SU-DHL-6 (cell line): ENCODE measurements around the gene PTPRG.

Source experiments
- H2AFZ ChIP-seq: fragments of 200-600 bp; sonication (generic); 2 replicates; pipeline ENCODE4 v1.6.1; 2014; ENCODE audit warnings: low read depth, mild to moderate bottlenecking, moderate library complexity, mixed read lengths, antibody characterized with exemption, low read length; ENCODE audit not compliant: severe bottlenecking
- H3F3A ChIP-seq: fragments of 200-600 bp; shearing (Covaris generic); 2 replicates; pipeline ENCODE4 v1.6.0; 2016; ENCODE audit warnings: antibody characterized with exemption, mild to moderate bottlenecking; ENCODE audit not compliant: insufficient read depth
- H3K27ac ChIP-seq: fragments of 200-600 bp; sonication (generic); 2 replicates; pipeline ENCODE4 v1.5.1; 2016; ENCODE audit warnings: low read depth, mild to moderate bottlenecking, low read length, moderate library complexity, mixed read lengths
- H3K27me3 ChIP-seq: fragments of 200-600 bp; sonication (generic), shearing (Covaris generic); 2 replicates; pipeline ENCODE4 v1.6.0; 2014; ENCODE audit warnings: mild to moderate bottlenecking, low read length
- H3K36me3 ChIP-seq: fragments of 200-600 bp; sonication (generic); 2 replicates; pipeline ENCODE4 v1.6.1; 2014; ENCODE audit warnings: mild to moderate bottlenecking, low read length, mixed read lengths
- H3K4me2 ChIP-seq: fragments of 300-600, 200-600 bp; shearing (Covaris generic), sonication (generic); 2 replicates; pipeline ENCODE4 v1.6.0; 2014; ENCODE audit warnings: low read length, low read depth, mild to moderate bottlenecking; ENCODE audit not compliant: poor library complexity, severe bottlenecking
- H3K4me3 ChIP-seq: fragments of 200-600 bp; sonication (generic); 2 replicates; pipeline ENCODE4 v1.5.1; 2014; ENCODE audit warnings: antibody characterized with exemption, low read length, mild to moderate bottlenecking, mixed read lengths; ENCODE audit not compliant: insufficient read depth, poor library complexity, severe bottlenecking
- H3K79me2 ChIP-seq: fragments of 200-600 bp; sonication (generic); 2 replicates; pipeline ENCODE4 v1.6.1; 2014; ENCODE audit warnings: mild to moderate bottlenecking, low read length, moderate library complexity; ENCODE audit not compliant: insufficient read depth
- H3K9ac ChIP-seq: fragments of 200-600 bp; sonication (generic); 2 replicates; pipeline ENCODE4 v1.7.0; 2014; ENCODE audit warnings: mild to moderate bottlenecking, low read length
- H3K9me2 ChIP-seq: fragments of 200-600 bp; sonication (generic); replicated peaks from 2 replicates; pipeline ENCODE4 v1.6.1; 2014; ENCODE audit warnings: low read length; ENCODE audit not compliant: insufficient read depth
- H3K9me3 ChIP-seq: fragments of 200-600 bp; sonication (generic); 2 replicates; pipeline ENCODE4 v1.6.1; 2014; ENCODE audit warnings: low read length, mixed read lengths; ENCODE audit not compliant: insufficient read depth
- H4K20me1 ChIP-seq: fragments of 200-600 bp; sonication (generic); 2 replicates; pipeline ENCODE4 v1.6.1; 2014; ENCODE audit warnings: low read depth, mild to moderate bottlenecking, antibody characterized with exemption, low read length, moderate library complexity, mixed read lengths
- EZH2phosphoT487 ChIP-seq: fragments of 200-600 bp; sonication (generic), shearing (Covaris generic); conservative IDR thresholded peaks from 2 replicates; pipeline ENCODE4 v1.6.1; 2018; ENCODE audit warnings: mild to moderate bottlenecking, antibody characterized with exemption, low read length, moderate library complexity, mixed read lengths
- TF ChIP-seq, protein P1 (sequence below): fragments of 200-600 bp; sonication (generic); IDR thresholded peaks from one replicate; pipeline ENCODE4 v1.5.1; 2017; ENCODE audit warnings: antibody characterized with exemption, mild to moderate bottlenecking, low read length, moderate library complexity; ENCODE audit not compliant: insufficient read depth, poor library complexity, severe bottlenecking

PTPRG gene

DNA sequence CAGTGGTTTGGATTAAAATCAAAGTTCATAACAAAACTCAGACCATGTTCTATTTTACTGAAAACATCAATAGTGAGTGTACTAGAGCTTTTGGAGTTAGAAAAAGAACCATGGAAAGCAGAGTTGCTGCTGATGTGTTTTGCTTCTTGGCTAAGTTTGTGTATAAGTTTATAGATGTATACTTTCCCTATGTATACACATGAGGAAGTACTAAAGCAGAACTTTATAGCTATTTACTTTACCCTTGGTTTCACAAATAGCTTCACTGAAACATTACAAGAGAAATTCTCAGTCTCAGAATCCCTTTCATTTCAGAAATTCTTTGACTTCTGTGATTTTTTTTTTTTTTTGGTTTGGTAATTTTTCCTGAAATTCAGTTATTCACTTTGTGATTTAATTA lies 229.0 kb downstream of the PTPRG start:
- no peaks in the 10 kb centered on the region for H3F3A ChIP-seq
- TF ChIP-seq EZH2phosphoT487: no peak
- TF ChIP-seq, protein P1, sequence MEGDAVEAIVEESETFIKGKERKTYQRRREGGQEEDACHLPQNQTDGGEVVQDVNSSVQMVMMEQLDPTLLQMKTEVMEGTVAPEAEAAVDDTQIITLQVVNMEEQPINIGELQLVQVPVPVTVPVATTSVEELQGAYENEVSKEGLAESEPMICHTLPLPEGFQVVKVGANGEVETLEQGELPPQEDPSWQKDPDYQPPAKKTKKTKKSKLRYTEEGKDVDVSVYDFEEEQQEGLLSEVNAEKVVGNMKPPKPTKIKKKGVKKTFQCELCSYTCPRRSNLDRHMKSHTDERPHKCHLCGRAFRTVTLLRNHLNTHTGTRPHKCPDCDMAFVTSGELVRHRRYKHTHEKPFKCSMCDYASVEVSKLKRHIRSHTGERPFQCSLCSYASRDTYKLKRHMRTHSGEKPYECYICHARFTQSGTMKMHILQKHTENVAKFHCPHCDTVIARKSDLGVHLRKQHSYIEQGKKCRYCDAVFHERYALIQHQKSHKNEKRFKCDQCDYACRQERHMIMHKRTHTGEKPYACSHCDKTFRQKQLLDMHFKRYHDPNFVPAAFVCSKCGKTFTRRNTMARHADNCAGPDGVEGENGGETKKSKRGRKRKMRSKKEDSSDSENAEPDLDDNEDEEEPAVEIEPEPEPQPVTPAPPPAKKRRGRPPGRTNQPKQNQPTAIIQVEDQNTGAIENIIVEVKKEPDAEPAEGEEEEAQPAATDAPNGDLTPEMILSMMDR: no peak
- H3K4me2 ChIP-seq: no peak overlapping the region
- H4K20me1 ChIP-seq: no peaks in the 10 kb centered on the region
- no peak overlapping the region for H2AFZ ChIP-seq
- H3K27ac ChIP-seq: no peak overlapping the region
- H3K9me3 ChIP-seq: no peaks in the 10 kb centered on the region
- no peaks in the 10 kb centered on the region for H3K27me3 ChIP-seq
- H3K4me3 ChIP-seq: no peak overlapping the region
- no peaks in the 10 kb centered on the region for H3K36me3 ChIP-seq
- H3K79me2 ChIP-seq: no peaks in the 10 kb centered on the region
- no peak overlapping the region for H3K9ac ChIP-seq
- no peaks in the 10 kb centered on the region for H3K9me2 ChIP-seq

DNA sequence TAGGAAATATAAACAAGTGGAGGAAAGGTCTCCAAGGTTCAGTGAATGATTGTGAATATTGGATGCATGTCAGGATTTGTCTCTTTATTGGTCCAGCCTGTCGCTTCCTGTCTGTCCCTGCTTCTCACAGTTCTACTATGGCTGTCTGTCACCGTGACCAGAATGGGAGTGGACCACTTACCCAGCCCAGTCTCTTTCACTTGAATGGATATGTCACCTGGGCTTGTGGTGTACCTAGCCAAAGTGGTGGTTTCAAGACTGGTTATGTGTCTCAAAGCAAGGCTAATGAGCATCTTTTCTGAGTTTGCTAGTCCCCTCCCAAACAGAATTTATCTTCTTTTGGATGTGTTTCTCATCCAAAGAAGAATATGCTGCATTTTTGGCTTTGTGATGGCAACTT lies 231.7 kb downstream of the PTPRG start:
- no peak overlapping the region for H3K4me2 ChIP-seq
- H3F3A ChIP-seq: no peaks in the 10 kb centered on the region
- H3K79me2 ChIP-seq: no peaks in the 10 kb centered on the region
- H3K9me2 ChIP-seq: no peaks in the 10 kb centered on the region
- H3K36me3 ChIP-seq: no peaks in the 10 kb centered on the region
- no peak overlapping the region for H3K9ac ChIP-seq
- H2AFZ ChIP-seq: no peak overlapping the region
- no peaks in the 10 kb centered on the region for H4K20me1 ChIP-seq
- H3K9me3 ChIP-seq: no peaks in the 10 kb centered on the region
- no peak for TF ChIP-seq EZH2phosphoT487
- TF ChIP-seq, protein P1: no peak
- H3K27me3 ChIP-seq: no peaks in the 10 kb centered on the region
- H3K27ac ChIP-seq: no peak overlapping the region
- no peak overlapping the region for H3K4me3 ChIP-seq

DNA sequence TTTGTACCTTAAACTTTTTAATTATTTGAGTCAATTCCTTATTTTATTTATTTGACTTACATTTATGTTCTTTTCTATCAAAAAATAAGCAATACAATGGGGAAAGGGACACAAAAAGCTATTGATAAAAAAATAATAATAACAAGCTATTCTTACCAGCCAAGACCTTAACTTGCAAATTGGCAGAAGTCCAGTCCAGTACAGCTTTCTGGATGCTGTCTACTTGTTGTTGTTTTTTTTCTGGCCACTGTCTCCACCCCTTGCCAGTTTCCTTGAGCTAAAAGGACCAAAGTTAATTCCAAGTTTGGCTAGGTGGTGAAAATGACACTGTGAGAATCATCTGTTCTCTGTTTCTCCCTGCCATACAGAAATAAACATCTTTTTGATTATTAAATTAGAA lies 232.2 kb downstream of the PTPRG start:
- H3K9me2 ChIP-seq: no peaks in the 10 kb centered on the region
- H3K9me3 ChIP-seq: no peaks in the 10 kb centered on the region
- H3K27me3 ChIP-seq: no peaks in the 10 kb centered on the region
- H3F3A ChIP-seq: no peaks in the 10 kb centered on the region
- no peak overlapping the region for H3K9ac ChIP-seq
- no peak overlapping the region for H3K4me3 ChIP-seq
- H4K20me1 ChIP-seq: no peaks in the 10 kb centered on the region
- H3K27ac ChIP-seq: no peak overlapping the region
- no peaks in the 10 kb centered on the region for H3K36me3 ChIP-seq
- no peak overlapping the region for H2AFZ ChIP-seq
- no peaks in the 10 kb centered on the region for H3K79me2 ChIP-seq
- no peak overlapping the region for H3K4me2 ChIP-seq
- no peak for TF ChIP-seq EZH2phosphoT487
- TF ChIP-seq, protein P1: no peak
